Peyer's patch (tissue), 4 donors: Measurements from ENCODE around the gene MTERF4. TPM values are rescaled to one million over a fixed set of nuclear protein-coding genes. Genes with fewer than 3 reads are reported as not detected.

ENCODE experiments used
- DNase-seq, 3 donors: peaks; one replicate each; pipeline ENCODE4 v3.0.0-alpha.2; 2017 to 2019
- H3K27ac ChIP-seq, 4 donors: fragments of 200-600 bp; sonication (generic); one replicate each; pipeline ENCODE4 v1.5.1; 2016 to 2019
- H3K27me3 ChIP-seq, 2 donors: fragments of 200-600 bp; sonication (generic); one replicate each; pipeline ENCODE4 v1.5.1; 2019
- H3K36me3 ChIP-seq, 3 donors: fragments of 200-600 bp; sonication (generic); one replicate each; pipeline ENCODE4 v1.5.1; 2016 to 2019
- H3K4me1 ChIP-seq, 4 donors: fragments of 200-600 bp; sonication (generic); one replicate each; pipeline ENCODE4 v1.5.1; 2016 to 2019
- H3K4me3 ChIP-seq, 4 donors: fragments of 200-600 bp; sonication (generic); 1 replicate in 3 of 4; 2 replicates in 1 of 4; pipeline ENCODE4 v1.5.1; 2016 to 2019; ENCODE audit warnings: mild to moderate bottlenecking in 1 of 4
- H3K9me3 ChIP-seq, 4 donors: fragments of 200-600 bp; sonication (generic); one replicate each; pipeline ENCODE4 v1.5.1; 2016 to 2019; ENCODE audit warnings: mild to moderate bottlenecking in 1 of 4
- POLR2A ChIP-seq, 2 donors: fragments of 450-650 bp; IDR thresholded peaks; one replicate each; pipeline ENCODE4 v1.5.1; 2017; ENCODE audit warnings: antibody characterized with exemption in 2 of 2, mild to moderate bottlenecking in 2 of 2, moderate library complexity in 2 of 2
- total RNA-seq, 4 donors: library from RNA; depleted of rRNA; stranded (reverse); fragments of >200 nt; gene quantifications; one replicate each; pipeline ENCODE4 v1.1.0, GENCODE V29; 2016
- TF ChIP-seq, protein P1 (sequence below), 6 experiments: fragments of 450-650 bp in 4 of 6; fragments of 200-600 bp in 2 of 6; sonication (generic) in 1 of 6; IDR thresholded peaks; one replicate each; pipeline ENCODE4 v1.5.1; 2017 to 2019; ENCODE audit warnings: antibody characterized with exemption in 6 of 6, mild to moderate bottlenecking in 3 of 6, moderate library complexity in 1 of 6

The MTERF4 gene
- total RNA-seq, 4 donors from 2014 or later, result 28.9 to 55.4 (median 47.9) TPM

DNA sequence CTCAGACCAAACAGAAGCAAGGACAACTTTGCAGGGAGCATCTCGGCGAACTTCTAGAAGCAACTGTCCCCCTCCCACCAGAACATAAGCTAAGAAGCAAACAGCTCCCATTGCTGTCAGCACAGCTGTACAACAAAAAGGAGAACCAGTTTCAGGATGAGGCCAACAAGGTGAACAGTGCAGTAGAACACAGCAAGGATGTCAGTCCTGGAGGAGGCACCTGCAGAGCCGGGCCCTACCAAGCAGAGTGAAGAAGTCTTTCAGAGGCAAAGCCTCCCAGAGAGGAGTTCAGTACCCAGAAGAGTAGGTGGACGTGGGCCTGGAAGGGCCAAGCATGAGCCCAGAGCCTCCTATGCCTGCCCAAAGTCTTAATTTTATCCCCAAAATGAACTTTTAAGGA lies 46.2 kb upstream of the MTERF4 start:
- Histone ChIP-seq H3K4me3 (peak overlapping the region in 1 of 4 donors; percentile 92), H3K4me1 (peaks cover 0 to 18% (median 7%) of the 10 kb centered on the region in 4 donors), H3K36me3 (no peaks in the 10 kb centered on the region), H3K27me3 (no peaks in the 10 kb centered on the region), H3K9me3 (no peaks in the 10 kb centered on the region), H3K27ac (no peak overlapping the region)
- TF ChIP-seq, protein P1, sequence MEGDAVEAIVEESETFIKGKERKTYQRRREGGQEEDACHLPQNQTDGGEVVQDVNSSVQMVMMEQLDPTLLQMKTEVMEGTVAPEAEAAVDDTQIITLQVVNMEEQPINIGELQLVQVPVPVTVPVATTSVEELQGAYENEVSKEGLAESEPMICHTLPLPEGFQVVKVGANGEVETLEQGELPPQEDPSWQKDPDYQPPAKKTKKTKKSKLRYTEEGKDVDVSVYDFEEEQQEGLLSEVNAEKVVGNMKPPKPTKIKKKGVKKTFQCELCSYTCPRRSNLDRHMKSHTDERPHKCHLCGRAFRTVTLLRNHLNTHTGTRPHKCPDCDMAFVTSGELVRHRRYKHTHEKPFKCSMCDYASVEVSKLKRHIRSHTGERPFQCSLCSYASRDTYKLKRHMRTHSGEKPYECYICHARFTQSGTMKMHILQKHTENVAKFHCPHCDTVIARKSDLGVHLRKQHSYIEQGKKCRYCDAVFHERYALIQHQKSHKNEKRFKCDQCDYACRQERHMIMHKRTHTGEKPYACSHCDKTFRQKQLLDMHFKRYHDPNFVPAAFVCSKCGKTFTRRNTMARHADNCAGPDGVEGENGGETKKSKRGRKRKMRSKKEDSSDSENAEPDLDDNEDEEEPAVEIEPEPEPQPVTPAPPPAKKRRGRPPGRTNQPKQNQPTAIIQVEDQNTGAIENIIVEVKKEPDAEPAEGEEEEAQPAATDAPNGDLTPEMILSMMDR (IDR thresholded peaks at IDR 0.05), result no peak
- no peak for DNase-seq

DNA sequence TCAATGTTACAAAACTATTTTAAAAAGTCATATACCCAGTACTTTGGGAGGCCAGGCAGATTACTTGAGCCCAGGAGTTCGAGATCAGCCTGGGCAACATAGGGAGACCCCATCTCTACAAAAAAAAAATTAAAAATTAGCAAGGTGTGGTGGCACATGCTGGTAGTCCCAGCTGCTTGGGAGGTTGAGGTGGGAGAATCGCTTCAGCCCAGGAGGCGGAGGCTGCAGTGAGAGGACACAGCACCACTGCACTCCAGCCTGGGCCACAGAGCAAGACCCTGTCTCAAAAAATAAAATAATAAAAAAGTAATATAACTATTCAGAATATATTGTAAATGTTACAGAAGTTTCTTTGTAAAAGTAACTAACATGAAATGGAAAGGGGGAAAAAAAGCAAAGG lies 45.2 kb upstream of the MTERF4 start:
- Histone ChIP-seq H3K27me3 (no peaks in the 10 kb centered on the region), H3K36me3 (no peaks in the 10 kb centered on the region), H3K27ac (no peak overlapping the region), H3K4me3 (no peak overlapping the region), H3K4me1 (peaks cover 0 to 18% (median 7%) of the 10 kb centered on the region in 4 donors), H3K9me3 (no peaks in the 10 kb centered on the region)
- no peak for DNase-seq
- TF ChIP-seq POLR2A (IDR thresholded peaks at IDR 0.05), result no peak
- TF ChIP-seq, protein P1 (IDR thresholded peaks at IDR 0.05), result no peak

- no peak for DNase-seq
- H3K27ac ChIP-seq, result no peak overlapping the region
- H3K4me3 ChIP-seq, result no peak overlapping the region
- TF ChIP-seq POLR2A (IDR thresholded peaks at IDR 0.05), result no peak
- TF ChIP-seq, protein P1 (IDR thresholded peaks at IDR 0.05), result no peak
- H3K27me3 ChIP-seq, result no peaks in the 10 kb centered on the region
- H3K4me1 ChIP-seq, result peaks cover 0 to 12% (median 6%) of the 10 kb centered on the region in 4 donors
- H3K36me3 ChIP-seq, result no peaks in the 10 kb centered on the region
- H3K9me3 ChIP-seq, result no peaks in the 10 kb centered on the region
Measured at GRCh38 chr2:241146286-241146685, 44.2 kb upstream of the MTERF4 start.

- TF ChIP-seq, protein P1 (IDR thresholded peaks at IDR 0.05), result no peak
- no peak for TF ChIP-seq POLR2A (IDR thresholded peaks at IDR 0.05)
- no peak overlapping the region for H3K4me3 ChIP-seq
- H3K4me1 ChIP-seq, result no peaks in the 10 kb centered on the region
- H3K36me3 ChIP-seq, result peaks cover 0 to 9% (median 0%) of the 10 kb centered on the region in 3 donors
- H3K27ac ChIP-seq, result no peak overlapping the region
- no peaks in the 10 kb centered on the region for H3K27me3 ChIP-seq
- no peaks in the 10 kb centered on the region for H3K9me3 ChIP-seq
- peak in 1 of 3 donors; percentile 7 for DNase-seq
Measured at GRCh38 chr2:241142593-241142992, 40.5 kb upstream of the MTERF4 start.

DNA sequence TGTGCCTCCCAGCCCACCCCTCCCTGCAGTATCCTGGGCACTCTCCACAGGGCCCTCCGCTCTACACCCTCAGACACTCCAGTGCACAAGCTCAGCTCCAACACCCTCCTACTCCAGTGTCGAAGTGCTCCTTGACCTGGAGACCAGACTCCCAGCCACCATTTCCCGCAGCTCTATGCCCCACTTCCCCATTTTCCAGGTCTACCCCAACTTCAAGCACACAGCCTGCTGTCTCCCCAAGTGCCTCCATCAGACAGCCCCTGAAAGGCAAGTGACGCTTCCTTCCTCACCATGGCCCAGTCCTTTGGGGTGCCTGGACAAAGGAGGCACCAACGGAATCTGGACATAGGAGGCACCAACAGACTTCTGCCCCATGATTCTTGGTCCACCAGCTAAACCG lies 40.0 kb upstream of the MTERF4 start:
- Histone ChIP-seq H3K4me3 (no peak overlapping the region), H3K36me3 (peaks cover 0 to 13% (median 0%) of the 10 kb centered on the region in 3 donors), H3K9me3 (no peaks in the 10 kb centered on the region), H3K4me1 (no peaks in the 10 kb centered on the region), H3K27me3 (no peaks in the 10 kb centered on the region), H3K27ac (no peak overlapping the region)
- no peak for DNase-seq
- no peak for TF ChIP-seq POLR2A (IDR thresholded peaks at IDR 0.05)
- TF ChIP-seq, protein P1 (IDR thresholded peaks at IDR 0.05), result no peak

DNA sequence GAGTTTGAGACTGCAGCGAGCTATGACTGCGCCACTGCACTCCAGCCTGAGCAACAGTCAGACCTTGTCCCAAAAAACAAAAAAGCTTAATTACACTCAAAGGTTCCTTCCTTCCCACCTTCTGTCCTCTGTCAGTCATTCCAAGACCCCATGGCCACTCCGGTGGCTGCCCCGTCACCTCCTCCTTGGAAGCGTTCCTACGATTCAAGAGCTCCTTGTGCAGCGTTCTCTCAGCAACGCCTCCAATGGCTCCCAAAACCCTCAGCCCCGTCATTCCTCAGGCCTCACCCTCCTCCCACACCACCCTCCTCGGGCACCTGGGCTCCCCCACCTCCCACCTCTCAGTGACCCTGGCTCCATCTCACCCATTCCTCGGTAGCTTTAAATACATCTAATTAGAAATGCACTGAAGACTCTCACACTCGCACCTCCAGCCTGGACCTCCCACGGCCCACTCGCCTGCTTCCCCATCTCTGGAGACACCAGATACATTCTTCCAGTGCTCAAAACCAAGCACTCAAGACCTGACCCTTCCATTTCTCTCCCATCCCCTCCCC lies 39.2 kb upstream of the MTERF4 start:
- H3K4me1 ChIP-seq, result no peaks in the 10 kb centered on the region
- no peaks in the 10 kb centered on the region for H3K9me3 ChIP-seq
- H3K27ac ChIP-seq, result no peak overlapping the region
- H3K4me3 ChIP-seq, result no peak overlapping the region
- no peaks in the 10 kb centered on the region for H3K27me3 ChIP-seq
- TF ChIP-seq, protein P1 (IDR thresholded peaks at IDR 0.05), result no peak
- no peak for TF ChIP-seq POLR2A (IDR thresholded peaks at IDR 0.05)
- H3K36me3 ChIP-seq, result peaks cover 0 to 13% (median 0%) of the 10 kb centered on the region in 3 donors
- peak in 1 of 3 donors; percentile 35 for DNase-seq
